NCI-H1930 (cell line): Measurements from ENCODE around the gene GNG11.
"Not testable (repeated sequence)": the region's sequence is repeated elsewhere in the genome, so short reads cannot be mapped to it uniquely, and the experiment has no call there.

Experiments
- DNase-seq, 2 experiments: peaks; one replicate each; lab custom pipeline; 2025; lab: John Stamatoyannopoulos, UW

GNG11 gene

GRCh38 chr7:93911661-93912060, 9.9 kb upstream of the GNG11 start:
- DNase-seq, result not testable (repeated sequence)

GRCh38 chr7:93913197-93913596, 8.3 kb upstream of the GNG11 start:
- no peak for DNase-seq

- DNase-seq, result no peak
These were observed 6.9 kb upstream of the GNG11 start for GRCh38 chr7:93914581-93915066.

- not testable (repeated sequence) for DNase-seq
These were observed 6.2 kb upstream of the GNG11 start for GRCh38 chr7:93915206-93915842.

GRCh38 chr7:93915888-93916287, 5.6 kb upstream of the GNG11 start:
- not testable (repeated sequence) for DNase-seq

- not testable (repeated sequence) for DNase-seq
These were observed 5.2 kb upstream of the GNG11 start for GRCh38 chr7:93916315-93916714.

GRCh38 chr7:93920496-93921182, 896 bp upstream of the GNG11 start:
- DNase-seq, result no peak

- no peak for DNase-seq
These were observed 349 bp upstream of the GNG11 start for GRCh38 chr7:93921186-93921585.

- no peak for DNase-seq
These were observed 1.8 kb downstream of the GNG11 start for GRCh38 chr7:93923296-93923695.

- DNase-seq, result no peak
These were observed 2.4 kb downstream of the GNG11 start for GRCh38 chr7:93923942-93924341.

GRCh38 chr7:93926800-93927199, 5.3 kb downstream of the GNG11 start:
- no peak for DNase-seq

- no peak for DNase-seq
These were observed 6.0 kb downstream of the GNG11 start for GRCh38 chr7:93927585-93927984.

- DNase-seq, result no peak
These were observed 10.1 kb downstream of the GNG11 start for GRCh38 chr7:93931655-93932054.

- DNase-seq, result no peak
These were observed 11.6 kb downstream of the GNG11 start for GRCh38 chr7:93933156-93933555.

GRCh38 chr7:93935102-93935501, 13.6 kb downstream of the GNG11 start:
- DNase-seq, result no peak

GRCh38 chr7:93937818-93938217, 16.3 kb downstream of the GNG11 start:
- no peak for DNase-seq

- DNase-seq, result no peak
These were observed 16.8 kb downstream of the GNG11 start for GRCh38 chr7:93938293-93938692.

- DNase-seq, result no peak
These were observed 20.4 kb downstream of the GNG11 start for GRCh38 chr7:93941945-93942344.

GRCh38 chr7:93943816-93944540, 22.4 kb downstream of the GNG11 start:
- DNase-seq, result no peak

GRCh38 chr7:93944673-93945072, 23.1 kb downstream of the GNG11 start:
- no peak for DNase-seq

GRCh38 chr7:93945083-93945482, 23.5 kb downstream of the GNG11 start:
- DNase-seq, result no peak

GRCh38 chr7:93945756-93946535, 24.4 kb downstream of the GNG11 start:
- DNase-seq, result no peak
